HepG2 (cell line): ENCODE results near the gene CDKN2C. TPM values are rescaled to one million over a fixed set of nuclear protein-coding genes. Genes with fewer than 3 reads are reported as not detected.

Source experiments
- ATAC-seq: fragments of 200-7000 bp; cut with Tn5 transposase; 3 replicates; pipeline ENCODE4 v1.9.1; 2020; ENCODE audit warnings: mild to moderate bottlenecking, moderate library complexity
- BruUV-seq: library from RNA; stranded (reverse); fragments of 400-500 nt; replicated peaks from 2 replicates; lab custom pipeline; 2021; lab: Mats Ljungman, UMichigan
- CTCF ChIA-PET: fragments of 300-600 bp; formaldehyde crosslinking; extraction: SDS; loops from one replicate; lab custom pipeline; 2021; ENCODE audit warnings: low total read pairs, inconsistent platforms, low intra/inter-chr PET ratio; lab: Yijun Ruan, JAX
- POLR2A ChIA-PET: fragments of 350-600 bp; sonication (Branson Sonifier 250); formaldehyde crosslinking; loops from one replicate; lab custom pipeline; 2020; ENCODE audit warnings: antibody characterized with exemption, inconsistent platforms; lab: Yijun Ruan, JAX
- DNase-seq: peaks from one replicate; pipeline ENCODE4 v3.0.0-alpha.2; 2015; ENCODE audit warnings: low spot score
- FAIRE-seq: peaks from 3 replicates; lab custom pipeline; 2011; peaks lifted over from hg19 to GRCh38; lab: Jason Lieb, UNC
- H2AFZ ChIP-seq: one replicate; pipeline ENCODE4 v1.6.1; 2011; ENCODE audit warnings: low read length, inconsistent platforms
- H3K27ac ChIP-seq: fragments of 300-600 bp; 3 replicates; pipeline ENCODE4 v1.8.0; 2011; ENCODE audit warnings: mixed run types, mild to moderate bottlenecking, mixed read lengths, low read length, inconsistent platforms; ENCODE audit not compliant: insufficient read depth; ENCODE audit errors: extremely low read length
- H3K27me3 ChIP-seq, 2 experiments: fragments of 200-600 bp in 1 of 2; 2 replicates in 1 of 2; 3 replicates in 1 of 2; pipeline versions ENCODE4 v1.6.0 to v1.8.0; 2011; ENCODE audit warnings: low read length in 2 of 2, mild to moderate bottlenecking in 2 of 2, moderate library complexity in 2 of 2, inconsistent platforms in 1 of 2; ENCODE audit not compliant: insufficient read depth in 2 of 2, control insufficient read depth in 1 of 2
- H3K36me3 ChIP-seq, 2 experiments: fragments of 200-600 bp in 1 of 2; replicated peaks in 1 of 2; 2 replicates in 1 of 2; 3 replicates in 1 of 2; pipeline versions ENCODE4 v1.5.1 to v1.8.0; 2011; ENCODE audit warnings: low read length in 2 of 2, inconsistent platforms in 1 of 2; ENCODE audit not compliant: insufficient read depth in 2 of 2, control insufficient read depth in 1 of 2
- H3K4me1 ChIP-seq: 2 replicates; pipeline ENCODE4 v1.5.1; 2012; ENCODE audit warnings: low read length, inconsistent platforms; ENCODE audit not compliant: insufficient read depth
- H3K4me2 ChIP-seq: 2 replicates; pipeline ENCODE4 v1.6.0; 2011; ENCODE audit warnings: low read depth, low read length, inconsistent platforms
- H3K4me3 ChIP-seq, 3 experiments: fragments of 200-600 bp in 1 of 3; sonication (generic), shearing (Covaris generic) in 1 of 3; replicated peaks in 1 of 3; 2 replicates each; pipeline ENCODE4 v1.5.1; 2011 to 2016; ENCODE audit warnings: low read length in 3 of 3, inconsistent platforms in 2 of 3, low read depth in 2 of 3, mild to moderate bottlenecking in 2 of 3, control low read depth in 1 of 3, mixed read lengths in 1 of 3; ENCODE audit not compliant: insufficient read depth in 1 of 3
- H3K79me2 ChIP-seq: one replicate; pipeline ENCODE4 v1.6.1; 2011; ENCODE audit warnings: low read length, inconsistent platforms; ENCODE audit not compliant: insufficient read depth
- H3K9ac ChIP-seq: 2 replicates; pipeline ENCODE4 v1.6.0; 2011; ENCODE audit warnings: mild to moderate bottlenecking, low read depth, low read length, inconsistent platforms; ENCODE audit not compliant: insufficient read depth
- H3K9me3 ChIP-seq: 2 replicates; pipeline ENCODE4 v1.5.1; 2012; ENCODE audit warnings: mild to moderate bottlenecking, low read length
- H4K20me1 ChIP-seq: 2 replicates; pipeline ENCODE4 v1.6.0; 2011; ENCODE audit warnings: inconsistent platforms, mild to moderate bottlenecking, low read length, moderate library complexity; ENCODE audit not compliant: insufficient read depth
- CTCF ChIP-seq: sonication (generic); formaldehyde crosslinking; IDR thresholded peaks from 2 replicates; pipeline ENCODE4 v1.5.0; 2020; ENCODE audit warnings: mild to moderate bottlenecking, missing genetic modification reagents, moderate library complexity
- RELA ChIP-seq: sonication (generic); formaldehyde crosslinking; IDR thresholded peaks from 2 replicates; pipeline ENCODE4 v1.4.0; 2020; ENCODE audit warnings: missing genetic modification reagents
- ZBTB43 ChIP-seq: sonication (generic); formaldehyde crosslinking; conservative IDR thresholded peaks from 2 replicates; pipeline ENCODE4 v1.4.0; 2020; ENCODE audit warnings: missing genetic modification reagents
- ZNF234 ChIP-seq: sonication (generic); formaldehyde crosslinking; conservative IDR thresholded peaks from 2 replicates; pipeline ENCODE4 v1.5.1; 2020; ENCODE audit warnings: mild to moderate bottlenecking, missing genetic modification reagents
- ZNF629 ChIP-seq: sonication (generic); formaldehyde crosslinking; conservative IDR thresholded peaks from 2 replicates; pipeline ENCODE4 v1.5.0; 2020; ENCODE audit warnings: missing genetic modification reagents
- in situ Hi-C: cut with HindIII; loops from 2 replicates; pipeline ENCODE4 v1.10.0; 2017; ENCODE audit warnings: low pct_unique_long_range_greater_than_20kb; ENCODE audit not compliant: extremely low pct_ligation_motif_present
- intact Hi-C: fragments of 100-400 bp; cut with micrococcal nuclease; formaldehyde crosslinking; loops from one replicate; pipeline ENCODE4 v1.10.0; 2022; ENCODE audit not compliant: unreplicated experiment
- polyA plus RNA-seq, 8 experiments: library from polyadenylated mRNA; depleted of rRNA in 3 of 8; stranded (reverse) in 7 of 8; unstranded in 1 of 8; fragments of >200 nt; fragmentation: Illumina TruSeq in 4 of 8; extraction: Trizol in 4 of 8; gene quantifications; 2 replicates each; pipeline versions ENCODE4 v1.2.1 to v1.2.3, GENCODE V29; 2011 to 2016; ENCODE audit warnings: low read depth in 4 of 8, missing spikeins in 1 of 8, mixed read lengths in 1 of 8; ENCODE audit not compliant: insufficient read depth in 1 of 8
- total RNA-seq, 5 experiments: library from RNA; depleted of rRNA; stranded (reverse); fragments of >200 nt; fragmentation: Illumina TruSeq; extraction: Trizol; gene quantifications; 2 replicates each; pipeline ENCODE4 v1.2.3, GENCODE V29; 2016; ENCODE audit warnings: low read depth in 1 of 5

Gene CDKN2C
- total and polyA plus RNA-seq, 2 of the 13 experiments (the other 11 are each of a cell fraction or from before 2014, with no cell fraction given): 7.8 to 13.7 TPM

GRCh38 chr1:50980505-50980904, 10.5 kb downstream of the CDKN2C start:
- no peak overlapping the region for H3K27ac ChIP-seq
- POLR2A ChIA-PET: no interaction called here

More at GRCh38 chr1:50980505-50980904, 10.5 kb downstream of the CDKN2C start:
- no peak overlapping the region for H3K4me2 ChIP-seq
- no peak overlapping the region for H3K9ac ChIP-seq
- no peak for FAIRE-seq
- peaks cover 24% of the 10 kb centered on the region for H3K79me2 ChIP-seq
- H3K4me1 ChIP-seq: peaks cover 21% of the 10 kb centered on the region
- H3K9me3 ChIP-seq: no peaks in the 10 kb centered on the region
- no TSS peak for BruUV-seq
- no peaks in the 10 kb centered on the region for H3K36me3 ChIP-seq
- no peak overlapping the region for H3K4me3 ChIP-seq
- no peak overlapping the region for H2AFZ ChIP-seq
- in situ Hi-C loops (no loop called here), intact Hi-C loops (no loop called here)
- CTCF ChIA-PET: no interaction called here
- no peaks in the 10 kb centered on the region; a peak in 1 of 5 replicates for H3K27me3 ChIP-seq
- no peak for ATAC-seq
- no peaks in the 10 kb centered on the region for H4K20me1 ChIP-seq
- TF ChIP-seq RELA (no peak), ZNF629 (CRISPR knock-in tag) (no peak), ZNF234 (CRISPR knock-in tag) (no peak), CTCF (CRISPR knock-in tag) (no peak), ZBTB43 (CRISPR knock-in tag) (no peak)
- TF ChIP-seq, all 625 proteins: peak for 0
- no peak for DNase-seq
